Type B pancreatic cell (in vitro differentiated cells): ENCODE data around the gene NKIRAS1. TPM values are rescaled to one million over a fixed set of nuclear protein-coding genes. Genes with fewer than 3 reads are reported as not detected.
"Not testable (repeated sequence)": the region's sequence is repeated elsewhere in the genome, so short reads cannot be mapped to it uniquely, and the experiment has no call there.

Experiments used
- DNase-seq: peaks from one replicate; pipeline ENCODE4 v3.0.0; 2021; ENCODE audit warnings: mixed read lengths; ENCODE audit not compliant: unreplicated experiment; ENCODE audit errors: extremely low spot score
- H3K27ac Mint-ChIP-seq: 2 replicates; pipeline ENCODE4 v1.8.0; 2021; ENCODE audit warnings: mild to moderate bottlenecking, mixed read lengths
- H3K27me3 Mint-ChIP-seq: 2 replicates; pipeline ENCODE4 v1.8.0; 2021; ENCODE audit warnings: mixed read lengths
- H3K36me3 Mint-ChIP-seq: 2 replicates; pipeline ENCODE4 v1.8.0; 2021; ENCODE audit warnings: mixed read lengths
- H3K4me1 Mint-ChIP-seq: one replicate; pipeline ENCODE4 v1.8.0; 2021; ENCODE audit warnings: mixed read lengths; ENCODE audit not compliant: unreplicated experiment
- H3K4me3 Mint-ChIP-seq: 2 replicates; pipeline ENCODE4 v1.8.0; 2021; ENCODE audit warnings: mild to moderate bottlenecking, mixed read lengths
- H3K9me3 Mint-ChIP-seq: 2 replicates; pipeline ENCODE4 v1.8.0; 2021; ENCODE audit warnings: mixed read lengths
- total RNA-seq: library from RNA; stranded (reverse); gene quantifications from 2 replicates; pipeline ENCODE4 v1.2.1, GENCODE V29; 2021; ENCODE audit warnings: low replicate concordance
- TF ChIP-seq, protein P1 (sequence below): fragments of 200-600 bp; sonication (generic); conservative IDR thresholded peaks from 2 replicates; pipeline ENCODE4 v1.5.0; 2021; ENCODE audit warnings: antibody characterized with exemption, mild to moderate bottlenecking

NKIRAS1 gene
- total RNA-seq, 1 donor from 2014 or later = 10.8 TPM

DNA sequence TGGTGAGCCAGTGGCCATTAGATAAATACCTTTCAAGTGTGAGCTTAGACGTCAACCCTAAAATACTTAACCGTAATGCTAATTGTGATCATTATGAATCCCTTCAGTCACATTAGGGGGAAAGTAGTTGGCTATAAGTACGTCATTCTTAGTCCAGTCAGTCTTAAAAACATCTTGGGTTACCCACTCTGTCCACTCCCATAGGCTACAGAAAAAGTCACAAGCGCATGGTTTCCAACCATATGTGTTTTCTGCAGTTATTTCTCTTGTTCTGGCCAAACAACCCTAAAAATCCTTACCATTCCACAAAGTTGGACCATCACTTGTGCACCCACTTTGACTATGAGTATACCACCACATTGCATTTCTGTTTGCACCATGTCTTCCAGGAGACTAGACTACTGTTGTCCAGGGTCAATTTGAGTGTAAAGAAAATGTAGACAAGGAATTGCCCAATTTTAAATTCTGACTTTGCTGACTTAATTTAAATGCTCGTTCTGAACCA, 3.4 kb upstream of the NKIRAS1 start:
- Mint-ChIP-seq H3K36me3 (peaks cover 40% of the 10 kb centered on the region), H3K4me3 (peak overlapping the region; percentile 70), H3K9me3 (no peaks in the 10 kb centered on the region), H3K27me3 (no peaks in the 10 kb centered on the region), H3K27ac (peak overlapping the region; percentile 48), H3K4me1 (peaks cover 28% of the 10 kb centered on the region)
- no peak for DNase-seq
- TF ChIP-seq, protein P1, sequence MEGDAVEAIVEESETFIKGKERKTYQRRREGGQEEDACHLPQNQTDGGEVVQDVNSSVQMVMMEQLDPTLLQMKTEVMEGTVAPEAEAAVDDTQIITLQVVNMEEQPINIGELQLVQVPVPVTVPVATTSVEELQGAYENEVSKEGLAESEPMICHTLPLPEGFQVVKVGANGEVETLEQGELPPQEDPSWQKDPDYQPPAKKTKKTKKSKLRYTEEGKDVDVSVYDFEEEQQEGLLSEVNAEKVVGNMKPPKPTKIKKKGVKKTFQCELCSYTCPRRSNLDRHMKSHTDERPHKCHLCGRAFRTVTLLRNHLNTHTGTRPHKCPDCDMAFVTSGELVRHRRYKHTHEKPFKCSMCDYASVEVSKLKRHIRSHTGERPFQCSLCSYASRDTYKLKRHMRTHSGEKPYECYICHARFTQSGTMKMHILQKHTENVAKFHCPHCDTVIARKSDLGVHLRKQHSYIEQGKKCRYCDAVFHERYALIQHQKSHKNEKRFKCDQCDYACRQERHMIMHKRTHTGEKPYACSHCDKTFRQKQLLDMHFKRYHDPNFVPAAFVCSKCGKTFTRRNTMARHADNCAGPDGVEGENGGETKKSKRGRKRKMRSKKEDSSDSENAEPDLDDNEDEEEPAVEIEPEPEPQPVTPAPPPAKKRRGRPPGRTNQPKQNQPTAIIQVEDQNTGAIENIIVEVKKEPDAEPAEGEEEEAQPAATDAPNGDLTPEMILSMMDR = no peak

DNA sequence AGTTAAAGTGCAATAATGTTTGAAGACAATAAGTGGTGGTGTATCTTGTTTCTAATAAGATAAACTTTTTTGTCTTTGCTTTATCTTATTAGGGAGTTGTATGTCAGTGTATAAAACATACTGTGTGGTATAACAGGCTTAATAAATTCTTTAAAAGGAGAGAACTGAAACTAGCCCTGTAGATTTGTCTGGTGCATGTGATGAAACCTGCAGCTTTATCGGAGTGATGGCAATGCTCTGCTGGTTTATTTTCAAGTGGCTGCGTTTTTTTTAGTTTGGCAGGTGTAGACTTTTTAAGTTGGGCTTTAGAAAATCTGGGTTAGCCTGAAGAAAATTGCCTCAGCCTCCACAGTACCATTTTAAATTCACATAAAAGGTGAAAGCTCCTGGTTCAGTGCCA, 2.8 kb upstream of the NKIRAS1 start:
- Mint-ChIP-seq H3K27ac (no peak overlapping the region), H3K27me3 (no peaks in the 10 kb centered on the region), H3K9me3 (no peaks in the 10 kb centered on the region), H3K4me3 (peak overlapping the region; percentile 70), H3K4me1 (peaks cover 34% of the 10 kb centered on the region), H3K36me3 (peaks cover 40% of the 10 kb centered on the region)
- TF ChIP-seq, protein P1 = no peak
- DNase-seq = no peak

DNA sequence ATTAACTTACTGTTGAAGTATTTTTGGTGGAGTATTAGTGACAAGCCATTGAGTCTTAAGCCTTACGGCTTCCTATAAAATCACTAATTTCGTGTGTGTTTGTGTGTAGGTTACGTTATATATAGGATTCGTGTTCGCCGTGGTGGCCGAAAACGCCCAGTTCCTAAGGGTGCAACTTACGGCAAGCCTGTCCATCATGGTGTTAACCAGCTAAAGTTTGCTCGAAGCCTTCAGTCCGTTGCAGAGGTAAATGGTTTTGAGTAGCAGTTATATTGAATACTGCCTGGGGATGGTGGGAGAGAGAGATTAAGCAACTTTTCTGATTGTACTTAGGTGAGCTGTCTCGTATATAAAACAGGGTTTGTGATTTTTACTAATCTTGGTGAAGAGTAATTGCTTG, 1.5 kb upstream of the NKIRAS1 start:
- Mint-ChIP-seq H3K4me3 (peak overlapping the region; percentile 99), H3K4me1 (peaks cover 36% of the 10 kb centered on the region), H3K36me3 (peaks cover 40% of the 10 kb centered on the region), H3K27ac (peak overlapping the region; percentile 98)
- DNase-seq, H3K27me3 Mint-ChIP-seq, H3K9me3 Mint-ChIP-seq: not testable (repeated sequence)

DNA sequence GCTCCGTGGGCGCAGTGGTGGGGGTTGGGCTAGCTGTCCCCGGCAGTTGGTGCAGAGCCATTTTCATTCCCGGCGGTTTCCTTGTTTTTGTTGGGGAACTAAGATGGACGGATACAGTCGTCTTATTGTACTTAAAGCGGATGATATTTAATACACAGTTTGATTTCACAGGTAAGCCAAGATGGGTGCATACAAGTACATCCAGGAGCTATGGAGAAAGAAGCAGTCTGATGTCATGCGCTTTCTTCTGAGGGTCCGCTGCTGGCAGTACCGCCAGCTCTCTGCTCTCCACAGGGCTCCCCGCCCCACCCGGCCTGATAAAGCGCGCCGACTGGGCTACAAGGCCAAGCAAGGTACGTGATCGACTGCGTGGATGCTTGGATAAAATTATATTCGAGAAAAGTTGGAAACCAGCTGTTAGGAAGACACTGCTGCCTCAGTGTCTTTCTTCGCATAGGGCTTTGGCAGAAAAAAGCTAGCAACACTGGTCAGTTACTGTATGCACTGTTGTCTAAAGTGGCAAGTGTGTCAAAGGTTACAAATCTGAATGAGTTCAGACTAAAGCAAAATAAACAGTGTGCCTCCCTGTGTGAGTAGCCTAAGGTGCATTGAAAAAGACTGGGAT, 1.0 kb upstream of the NKIRAS1 start:
- peaks cover 40% of the 10 kb centered on the region for H3K36me3 Mint-ChIP-seq
- not testable (repeated sequence) for DNase-seq, H3K9me3 Mint-ChIP-seq, H3K27me3 Mint-ChIP-seq
- H3K4me3 Mint-ChIP-seq = peak overlapping the region; percentile 99
- peaks cover 36% of the 10 kb centered on the region for H3K4me1 Mint-ChIP-seq
- peak overlapping the region; percentile 98 for H3K27ac Mint-ChIP-seq

DNA sequence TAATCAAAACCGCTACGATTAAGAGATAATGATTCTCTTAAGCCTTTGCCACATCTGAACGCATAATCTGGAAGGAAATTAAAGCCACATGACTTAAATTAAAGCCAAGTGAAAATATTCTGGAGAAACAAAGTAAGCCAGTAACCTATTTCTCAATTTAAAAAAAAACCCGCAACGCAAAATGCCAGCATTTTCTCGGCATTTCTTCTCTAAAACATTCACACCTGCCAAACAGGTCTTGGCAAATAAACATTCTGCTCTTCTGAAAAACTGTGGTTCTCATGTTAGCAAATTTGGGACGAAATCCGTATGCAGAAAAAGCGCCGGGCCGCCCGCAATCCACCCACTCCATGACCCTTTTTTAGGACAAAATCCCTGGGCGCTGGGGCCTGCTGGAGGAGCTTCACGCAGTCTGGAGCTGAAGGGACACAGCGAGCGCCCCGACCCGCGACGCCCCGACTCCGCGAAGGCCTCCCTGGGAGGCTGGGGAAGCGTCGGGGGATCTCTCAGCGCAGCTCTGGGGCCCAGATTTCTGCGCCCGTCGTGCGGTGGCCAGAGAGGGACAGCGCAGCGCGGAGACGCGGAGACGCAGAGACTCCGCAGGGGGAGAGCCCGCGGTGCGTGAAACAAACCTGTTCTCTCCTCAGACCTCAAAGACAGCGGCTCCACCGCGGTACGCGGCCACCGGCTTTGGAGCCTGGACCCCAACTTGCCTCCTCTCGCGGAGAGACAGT, 471 bp downstream of the NKIRAS1 start:
- H3K4me1 Mint-ChIP-seq = peaks cover 36% of the 10 kb centered on the region
- H3K36me3 Mint-ChIP-seq = peaks cover 42% of the 10 kb centered on the region
- no peaks in the 10 kb centered on the region for H3K27me3 Mint-ChIP-seq
- TF ChIP-seq, protein P1 = no peak
- H3K9me3 Mint-ChIP-seq = no peaks in the 10 kb centered on the region
- no peak for DNase-seq
- H3K4me3 Mint-ChIP-seq = peak overlapping the region; percentile 99
- H3K27ac Mint-ChIP-seq = peak overlapping the region; percentile 98

DNA sequence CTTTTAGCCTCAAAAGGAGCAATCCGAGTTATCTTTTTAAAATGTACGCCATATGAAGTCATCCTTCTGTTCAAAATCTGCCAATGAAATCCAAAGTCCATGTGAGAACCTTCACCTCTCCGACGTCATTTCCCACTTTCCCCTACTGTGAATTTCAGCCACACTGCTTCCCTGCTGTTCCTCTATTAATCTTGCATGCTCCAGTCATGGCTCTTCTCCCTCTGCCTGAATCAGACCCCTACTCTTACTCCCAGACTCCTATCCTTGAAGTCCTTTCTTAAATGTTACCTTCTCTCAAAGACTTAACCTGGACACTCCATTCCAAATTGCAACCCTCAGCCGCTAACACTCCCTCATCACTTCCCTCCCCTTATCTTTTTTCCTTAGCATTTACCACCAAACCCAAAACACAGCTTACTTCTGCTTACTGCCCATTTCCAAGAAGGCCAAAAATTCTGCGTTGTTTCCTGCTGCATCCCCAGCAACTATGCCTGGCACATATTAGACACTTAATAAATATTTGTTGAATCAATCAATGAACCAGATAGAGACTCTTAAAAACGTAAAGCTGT, 1.2 kb downstream of the NKIRAS1 start:
- no peaks in the 10 kb centered on the region for H3K9me3 Mint-ChIP-seq
- H3K36me3 Mint-ChIP-seq = peaks cover 39% of the 10 kb centered on the region
- TF ChIP-seq, protein P1 = no peak
- H3K27me3 Mint-ChIP-seq = no peaks in the 10 kb centered on the region
- peaks cover 35% of the 10 kb centered on the region for H3K4me1 Mint-ChIP-seq
- DNase-seq = no peak
- peak overlapping the region; percentile 98 for H3K27ac Mint-ChIP-seq
- H3K4me3 Mint-ChIP-seq = peak overlapping the region; percentile 99
